ENCODE results near the gene PSEN2. TPM values are rescaled to one million over a fixed set of nuclear protein-coding genes. Genes with fewer than 3 reads are reported as not detected.

PSEN2 gene
- total RNA-seq, 1 experiment from 2014 or later, result 17.4 TPM

DNA sequence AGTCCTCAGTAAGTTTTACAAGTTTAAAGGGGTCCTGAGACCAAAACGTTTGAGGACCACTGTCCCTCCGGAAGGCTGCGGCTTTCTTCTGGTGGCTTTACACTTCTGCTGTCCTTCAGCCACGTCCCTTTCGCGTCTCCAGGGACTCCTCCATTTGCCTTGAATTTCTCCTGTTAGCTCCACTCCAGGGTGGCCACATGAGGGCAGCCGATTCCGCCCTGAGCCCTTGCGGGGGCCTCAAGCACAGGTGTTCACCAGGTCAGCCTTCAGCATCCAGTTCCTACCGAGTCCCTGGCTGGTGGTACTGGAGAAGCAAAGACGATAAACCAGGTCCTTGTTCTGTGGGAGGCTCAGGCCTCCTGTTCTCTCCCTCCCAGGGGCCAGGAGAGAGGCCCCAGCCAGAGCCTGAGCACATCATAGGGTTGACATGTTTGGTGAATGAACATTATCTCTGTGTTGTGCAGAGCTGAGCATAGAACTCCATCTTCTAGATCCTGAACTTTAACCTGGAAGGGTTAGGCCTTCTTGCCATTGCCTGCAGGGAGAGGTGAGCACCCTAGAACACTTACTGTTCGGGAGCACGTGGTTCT lies 42.3 kb downstream of the PSEN2 start:
- Histone ChIP-seq H4K91ac (ENCODE audit: insufficient read length, low read depth, low read length) (no peak overlapping the region), H3K56ac (ENCODE audit: insufficient read length, low read depth, low read length) (no peak overlapping the region), H4K5ac (ENCODE audit: insufficient read length, low read depth, low read length) (no peak overlapping the region), H3K23me2 (ENCODE audit: insufficient read length, low read depth, low read length, poor library complexity, severe bottlenecking) (no peaks in the 10 kb centered on the region), H3K79me2 (ENCODE audit: insufficient read depth, low read length) (no peaks in the 10 kb centered on the region; the same call in 1 of the 2 replicates), H4K8ac (replicated peaks; ENCODE audit: insufficient read length, low read depth, low read length) (no peak overlapping the region), H3K4me1 (ENCODE audit: insufficient read depth, low read length) (no peaks in the 10 kb centered on the region; the same call in 1 of the 2 replicates), H3K27ac (ENCODE audit: insufficient read length, low read depth, low read length) (no peak overlapping the region), H2AFZ (ENCODE audit: low read length) (no peak overlapping the region), H3K79me1 (ENCODE audit: insufficient read depth, low read depth, low read length, poor library complexity, severe bottlenecking) (no peaks in the 10 kb centered on the region), H3K4me2 (ENCODE audit: insufficient read depth, insufficient read length, low read length) (no peak overlapping the region), H2BK5ac (ENCODE audit: insufficient read length, low read length) (no peak overlapping the region), H3K9me3 (ENCODE audit: control insufficient read depth, low read depth, low read length) (no peaks in the 10 kb centered on the region), H3K27me3 (ENCODE audit: insufficient read depth, low read length) (no peaks in the 10 kb centered on the region), H2BK12ac (ENCODE audit: insufficient read length, low read depth, low read length) (no peak overlapping the region), H2BK20ac (ENCODE audit: low read depth, low read length, poor library complexity, severe bottlenecking) (no peak overlapping the region), H3K18ac (ENCODE audit: insufficient read length, low read depth, low read length) (no peak overlapping the region), H2AK5ac (ENCODE audit: insufficient read length, low read length) (no peak overlapping the region), H3K4ac (ENCODE audit: low read depth, low read length) (no peak overlapping the region), H4K20me1 (ENCODE audit: control insufficient read depth, insufficient read depth, insufficient read length) (no peaks in the 10 kb centered on the region), H3T11ph (ENCODE audit: low read length) (no peak overlapping the region), H2BK120ac (ENCODE audit: low read depth, low read length, poor library complexity, severe bottlenecking) (no peak overlapping the region), H3K23ac (ENCODE audit: insufficient read length, low read depth, low read length) (no peak overlapping the region), H3K9ac (ENCODE audit: extremely low read depth, insufficient read length, low read length) (no peak overlapping the region), H3K14ac (ENCODE audit: insufficient read depth, low read length) (no peak overlapping the region), H2BK15ac (ENCODE audit: low read depth, low read length) (no peak overlapping the region)
- no peak overlapping the region for H3K27ac Mint-ChIP-seq
- H3K4me3 Mint-ChIP-seq, result no peak overlapping the region
- no peaks in the 10 kb centered on the region for H3K27me3 Mint-ChIP-seq (ENCODE audit: low read depth)
- WGBS (ENCODE audit: extremely low coverage, insufficient read length, low lambda C conversion rate), result no CpG with 5 or more reads among the region's 13 CpGs
- no peaks in the 10 kb centered on the region for H3K9me3 Mint-ChIP-seq
- DNase-seq, result peak; percentile 89
- H3K36me3 Mint-ChIP-seq (ENCODE audit: insufficient read depth in 1 of 3, low read depth in 3 of 3), result no peaks in the 10 kb centered on the region; a peak in 1 of 7 replicates
- TF ChIP-seq, protein P1, sequence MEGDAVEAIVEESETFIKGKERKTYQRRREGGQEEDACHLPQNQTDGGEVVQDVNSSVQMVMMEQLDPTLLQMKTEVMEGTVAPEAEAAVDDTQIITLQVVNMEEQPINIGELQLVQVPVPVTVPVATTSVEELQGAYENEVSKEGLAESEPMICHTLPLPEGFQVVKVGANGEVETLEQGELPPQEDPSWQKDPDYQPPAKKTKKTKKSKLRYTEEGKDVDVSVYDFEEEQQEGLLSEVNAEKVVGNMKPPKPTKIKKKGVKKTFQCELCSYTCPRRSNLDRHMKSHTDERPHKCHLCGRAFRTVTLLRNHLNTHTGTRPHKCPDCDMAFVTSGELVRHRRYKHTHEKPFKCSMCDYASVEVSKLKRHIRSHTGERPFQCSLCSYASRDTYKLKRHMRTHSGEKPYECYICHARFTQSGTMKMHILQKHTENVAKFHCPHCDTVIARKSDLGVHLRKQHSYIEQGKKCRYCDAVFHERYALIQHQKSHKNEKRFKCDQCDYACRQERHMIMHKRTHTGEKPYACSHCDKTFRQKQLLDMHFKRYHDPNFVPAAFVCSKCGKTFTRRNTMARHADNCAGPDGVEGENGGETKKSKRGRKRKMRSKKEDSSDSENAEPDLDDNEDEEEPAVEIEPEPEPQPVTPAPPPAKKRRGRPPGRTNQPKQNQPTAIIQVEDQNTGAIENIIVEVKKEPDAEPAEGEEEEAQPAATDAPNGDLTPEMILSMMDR (conservative IDR thresholded peaks at IDR 0.05), result peak; percentile 85
- H3K4me1 Mint-ChIP-seq, result peaks cover 0 to 4% of the 10 kb centered on the region in 2 experiments; a peak in 2 of 4 replicates
